ENCODE results near the gene SCLT1. TPM values are rescaled to one million over a fixed set of nuclear protein-coding genes. Genes with fewer than 3 reads are reported as not detected.

SCLT1 gene
- total and polyA plus RNA-seq, 2 of the 13 experiments (the other 11 are each of a cell fraction or from before 2014, with no cell fraction given): 1.5 to 8.7 TPM

GRCh38 chr4:129093191-129093920 is at the start of gene SCLT1 (continued):
- TF ChIP-seq, protein P1, sequence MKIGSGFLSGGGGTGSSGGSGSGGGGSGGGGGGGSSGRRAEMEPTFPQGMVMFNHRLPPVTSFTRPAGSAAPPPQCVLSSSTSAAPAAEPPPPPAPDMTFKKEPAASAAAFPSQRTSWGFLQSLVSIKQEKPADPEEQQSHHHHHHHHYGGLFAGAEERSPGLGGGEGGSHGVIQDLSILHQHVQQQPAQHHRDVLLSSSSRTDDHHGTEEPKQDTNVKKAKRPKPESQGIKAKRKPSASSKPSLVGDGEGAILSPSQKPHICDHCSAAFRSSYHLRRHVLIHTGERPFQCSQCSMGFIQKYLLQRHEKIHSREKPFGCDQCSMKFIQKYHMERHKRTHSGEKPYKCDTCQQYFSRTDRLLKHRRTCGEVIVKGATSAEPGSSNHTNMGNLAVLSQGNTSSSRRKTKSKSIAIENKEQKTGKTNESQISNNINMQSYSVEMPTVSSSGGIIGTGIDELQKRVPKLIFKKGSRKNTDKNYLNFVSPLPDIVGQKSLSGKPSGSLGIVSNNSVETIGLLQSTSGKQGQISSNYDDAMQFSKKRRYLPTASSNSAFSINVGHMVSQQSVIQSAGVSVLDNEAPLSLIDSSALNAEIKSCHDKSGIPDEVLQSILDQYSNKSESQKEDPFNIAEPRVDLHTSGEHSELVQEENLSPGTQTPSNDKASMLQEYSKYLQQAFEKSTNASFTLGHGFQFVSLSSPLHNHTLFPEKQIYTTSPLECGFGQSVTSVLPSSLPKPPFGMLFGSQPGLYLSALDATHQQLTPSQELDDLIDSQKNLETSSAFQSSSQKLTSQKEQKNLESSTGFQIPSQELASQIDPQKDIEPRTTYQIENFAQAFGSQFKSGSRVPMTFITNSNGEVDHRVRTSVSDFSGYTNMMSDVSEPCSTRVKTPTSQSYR (CRISPR knock-in tag; IDR thresholded peaks at IDR 0.05; ENCODE audit: borderline replicate concordance): no peak
- TF ChIP-seq ZNF30 (CRISPR knock-in tag; IDR thresholded peaks at IDR 0.05): no peak
- no peak for TF ChIP-seq PLRG1 (conservative IDR thresholded peaks at IDR 0.05)
- no peak for TF ChIP-seq NR2F1 (CRISPR knock-in tag; IDR thresholded peaks at IDR 0.05)
- no peak for TF ChIP-seq TRIM24 (CRISPR knock-in tag; IDR thresholded peaks at IDR 0.05)
- TF ChIP-seq AGO2 (optimal IDR thresholded peaks at IDR 0.05; ENCODE audit: low read depth, low read length): no peak
- TF ChIP-seq NBN (conservative IDR thresholded peaks at IDR 0.05): no peak
- no peak for TF ChIP-seq ZNF644 (CRISPR knock-in tag; IDR thresholded peaks at IDR 0.05; ENCODE audit: low read depth)
- 0 out of 2 replicates have a peak, but pooled peaks have one; percentile 5 for TF ChIP-seq BHLHE40 (IDR thresholded peaks at IDR 0.05; ENCODE audit: low read length)
- TF ChIP-seq ZC3H13 (CRISPR knock-in tag; IDR thresholded peaks at IDR 0.05): no peak
- TF ChIP-seq CC2D1A (CRISPR knock-in tag; IDR thresholded peaks at IDR 0.05): no peak
- no peak for TF ChIP-seq ZFP36 (IDR thresholded peaks at IDR 0.05; ENCODE audit: borderline replicate concordance, low read depth, low read length, partially characterized antibody)
- peak; percentile 44; the same call in 1 of the 2 replicates for TF ChIP-seq ZNF878 (CRISPR knock-in tag; IDR thresholded peaks at IDR 0.05)
- peak; percentile 60; the same call in 1 of the 2 replicates for TF ChIP-seq SMYD3 (CRISPR knock-in tag; IDR thresholded peaks at IDR 0.05)
- TF ChIP-seq CBFB (CRISPR knock-in tag; IDR thresholded peaks at IDR 0.05): peak; percentile 61; the same call in 1 of the 2 replicates
- TF ChIP-seq, protein P2, sequence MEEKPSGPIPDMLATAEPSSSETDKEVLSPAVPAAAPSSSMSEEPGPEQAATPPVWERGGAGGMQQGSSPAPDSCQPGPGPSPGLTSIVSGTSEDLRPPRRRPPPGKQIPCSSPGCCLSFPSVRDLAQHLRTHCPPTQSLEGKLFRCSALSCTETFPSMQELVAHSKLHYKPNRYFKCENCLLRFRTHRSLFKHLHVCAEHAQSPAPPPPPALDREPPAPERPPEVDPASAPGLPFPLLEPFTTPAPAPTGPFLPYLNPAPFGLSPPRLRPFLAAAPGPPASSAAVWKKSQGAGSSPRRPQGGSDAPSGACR (CRISPR knock-in tag; IDR thresholded peaks at IDR 0.05): no peak
- TF ChIP-seq ZNF558 (CRISPR knock-in tag; IDR thresholded peaks at IDR 0.05; ENCODE audit: borderline replicate concordance): peak; percentile 78; the same call in 1 of the 2 replicates
- TF ChIP-seq ZNF124 (CRISPR knock-in tag; IDR thresholded peaks at IDR 0.05): no peak
- no peak for TF ChIP-seq ZNF205 (CRISPR knock-in tag; IDR thresholded peaks at IDR 0.05)
- TF ChIP-seq MAFG (CRISPR knock-in tag; IDR thresholded peaks at IDR 0.05): no peak
- TF ChIP-seq, protein P3, sequence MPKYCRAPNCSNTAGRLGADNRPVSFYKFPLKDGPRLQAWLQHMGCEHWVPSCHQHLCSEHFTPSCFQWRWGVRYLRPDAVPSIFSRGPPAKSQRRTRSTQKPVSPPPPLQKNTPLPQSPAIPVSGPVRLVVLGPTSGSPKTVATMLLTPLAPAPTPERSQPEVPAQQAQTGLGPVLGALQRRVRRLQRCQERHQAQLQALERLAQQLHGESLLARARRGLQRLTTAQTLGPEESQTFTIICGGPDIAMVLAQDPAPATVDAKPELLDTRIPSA (CRISPR knock-in tag; IDR thresholded peaks at IDR 0.05; ENCODE audit: borderline replicate concordance): no peak
- TF ChIP-seq DMTF1 (CRISPR knock-in tag; IDR thresholded peaks at IDR 0.05): no peak
- TF ChIP-seq SOX6 (IDR thresholded peaks at IDR 0.05): no peak
- TF ChIP-seq SOX6 (CRISPR knock-in tag; IDR thresholded peaks at IDR 0.05): peak; percentile 78
- no peak for TF ChIP-seq GATA4 (IDR thresholded peaks at IDR 0.05; ENCODE audit: borderline replicate concordance, low read depth)
- TF ChIP-seq MYNN (CRISPR knock-in tag; IDR thresholded peaks at IDR 0.05; ENCODE audit: low read depth): no peak

All from HepG2 (cell line).